K562 (cell line): ENCODE measurements around the gene GRHPR. TPM values are rescaled to one million over a fixed set of nuclear protein-coding genes. Genes with fewer than 3 reads are reported as not detected.

ENCODE experiments used
- ATAC-seq: fragments of 200-7000 bp; cut with Tn5 transposase; 3 replicates; pipeline ENCODE4 v1.9.1; 2020; ENCODE audit warnings: moderate library complexity
- BruUV-seq: library from RNA; stranded (reverse); fragments of 400-500 nt; replicated peaks from 2 replicates; lab custom pipeline; 2021; lab: Mats Ljungman, UMichigan
- CTCF ChIA-PET: fragments of 300-600 bp; formaldehyde crosslinking; extraction: SDS; loops from one replicate; lab custom pipeline; 2021; ENCODE audit warnings: low intra/inter-chr PET ratio; lab: Yijun Ruan, JAX
- POLR2A ChIA-PET: fragments of 300-600, 350-650 bp; sonication (Branson Sonifier 250); formaldehyde crosslinking; extraction: SDS; loops from one replicate; lab custom pipeline; 2021; ENCODE audit warnings: antibody characterized with exemption, inconsistent platforms; lab: Yijun Ruan, JAX
- DNase-seq, 4 experiments: peaks; one replicate each; pipeline versions ENCODE4 v3.0.0 to v3.0.0-alpha.2; 2011 to 2018; ENCODE audit warnings: low spot score in 3 of 4, mixed read lengths in 3 of 4; ENCODE audit errors: extremely low read depth in 1 of 4
- FAIRE-seq: peaks from 2 replicates; lab custom pipeline; 2011; peaks lifted over from hg19 to GRCh38; lab: Jason Lieb, UNC
- H2AFZ ChIP-seq: 2 replicates; pipeline ENCODE4 v1.6.0; 2011; ENCODE audit warnings: low read depth, low read length, control low read depth, inconsistent platforms
- H3K27ac ChIP-seq: fragments of 200-600 bp; 3 replicates; pipeline ENCODE4 v1.8.0; 2011; ENCODE audit warnings: low read depth, mild to moderate bottlenecking, control low read depth, inconsistent platforms, low read length, moderate library complexity, mixed read lengths; ENCODE audit errors: extremely low read depth
- H3K27me3 ChIP-seq, 2 experiments: fragments of 300-600 bp in 1 of 2; 2 replicates in 1 of 2; 3 replicates in 1 of 2; pipeline versions ENCODE4 v1.6.0 to v1.8.0; 2011; ENCODE audit warnings: inconsistent platforms in 2 of 2, low read length in 2 of 2, mild to moderate bottlenecking in 1 of 2, mixed read lengths in 1 of 2, moderate library complexity in 1 of 2; ENCODE audit not compliant: control insufficient read depth in 2 of 2, insufficient read depth in 2 of 2
- H3K36me3 ChIP-seq: fragments of 300-600 bp; 3 replicates; pipeline ENCODE4 v1.8.0; 2011; ENCODE audit warnings: mild to moderate bottlenecking, low read length, inconsistent platforms; ENCODE audit not compliant: control insufficient read depth, insufficient read depth
- H3K4me1 ChIP-seq, 2 experiments: fragments of 200-600 bp in 1 of 2; replicated peaks in 1 of 2; 2 replicates in 1 of 2; 3 replicates in 1 of 2; pipeline versions ENCODE4 v1.5.1 to v1.8.0; 2011; ENCODE audit warnings: inconsistent platforms in 2 of 2, low read length in 2 of 2, mild to moderate bottlenecking in 1 of 2, mixed read lengths in 1 of 2, moderate library complexity in 1 of 2; ENCODE audit not compliant: control insufficient read depth in 2 of 2, insufficient read depth in 2 of 2
- H3K4me2 ChIP-seq: 2 replicates; pipeline ENCODE4 v1.6.1; 2011; ENCODE audit warnings: low read length, control low read depth, inconsistent platforms, mixed read lengths; ENCODE audit not compliant: insufficient read depth
- H3K4me3 ChIP-seq: fragments of 200-600 bp; sonication (generic), shearing (Covaris generic); 2 replicates; pipeline ENCODE4 v1.5.1; 2016; ENCODE audit warnings: control low read depth, inconsistent platforms
- H3K79me2 ChIP-seq: fragments of 200-600 bp; 3 replicates; pipeline ENCODE4 v1.8.0; 2011; ENCODE audit warnings: low read length, inconsistent platforms; ENCODE audit not compliant: control insufficient read depth, insufficient read depth
- H3K9ac ChIP-seq, 2 experiments: 2 replicates each; pipeline versions ENCODE4 v1.6.0 to v1.6.1; 2011; ENCODE audit warnings: low read depth in 2 of 2, low read length in 2 of 2, control low read depth in 1 of 2, inconsistent platforms in 1 of 2, mild to moderate bottlenecking in 1 of 2, mixed read lengths in 1 of 2; ENCODE audit not compliant: insufficient read depth in 1 of 2
- H3K9me1 ChIP-seq: one replicate; pipeline ENCODE4 v1.6.0; 2011; ENCODE audit warnings: inconsistent platforms, mild to moderate bottlenecking, low read length, moderate library complexity; ENCODE audit not compliant: control insufficient read depth, insufficient read depth
- H3K9me3 ChIP-seq: replicated peaks from 2 replicates; pipeline ENCODE4 v1.5.1; 2011; ENCODE audit warnings: low read depth, low read length, inconsistent platforms; ENCODE audit not compliant: control insufficient read depth, insufficient read depth
- H4K20me1 ChIP-seq: replicated peaks from 2 replicates; pipeline ENCODE4 v1.6.1; 2011; ENCODE audit warnings: low read length, inconsistent platforms, mixed read lengths; ENCODE audit not compliant: control insufficient read depth, insufficient read depth
- ATF3 ChIP-seq, 2 experiments: fragments of 450-650 bp in 1 of 2; sonication (generic) in 1 of 2; formaldehyde crosslinking in 1 of 2; IDR thresholded peaks in 1 of 2; conservative IDR thresholded peaks in 1 of 2; 2 replicates each; pipeline versions ENCODE4 v1.6.1 to v1.8.1; 2016 to 2023; ENCODE audit warnings: mild to moderate bottlenecking in 2 of 2, moderate library complexity in 2 of 2, inconsistent platforms in 1 of 2, missing genetic modification reagents in 1 of 2
- CBFA2T3 ChIP-seq: fragments of 450-650 bp; IDR thresholded peaks from 2 replicates; pipeline ENCODE4 v1.6.1; 2017
- CTBP1 ChIP-seq: fragments of 450-650 bp; IDR thresholded peaks from 2 replicates; pipeline ENCODE4 v1.6.1; 2016; ENCODE audit warnings: borderline replicate concordance
- CXXC5 ChIP-seq: fragments of 250-450 bp; sonication (Bioruptor Pico); IDR thresholded peaks from 2 replicates; pipeline ENCODE4 v1.8.0; 2022; ENCODE audit warnings: inconsistent platforms, mild to moderate bottlenecking, moderate library complexity
- ILK ChIP-seq: fragments of 450-650 bp; IDR thresholded peaks from 2 replicates; pipeline ENCODE4 v1.6.1; 2016; ENCODE audit warnings: missing genetic modification characterization, low read depth, mild to moderate bottlenecking, missing compliant biosample characterization, moderate library complexity, borderline replicate concordance
- NR4A1 ChIP-seq, 2 experiments: fragments of 250-450 bp in 1 of 2; fragments of 450-650 bp in 1 of 2; sonication (Bioruptor Pico) in 1 of 2; IDR thresholded peaks; 2 replicates each; pipeline versions ENCODE4 v1.4.0 to v1.6.1; 2016 to 2020; ENCODE audit warnings: mild to moderate bottlenecking in 2 of 2, missing compliant biosample characterization in 1 of 2, missing genetic modification characterization in 1 of 2, moderate library complexity in 1 of 2
- RB1 ChIP-seq: fragments of 450-650 bp; IDR thresholded peaks from 2 replicates; pipeline ENCODE4 v1.6.1; 2017; ENCODE audit warnings: low read depth, mild to moderate bottlenecking
- ZKSCAN3 ChIP-seq: fragments of 250-450 bp; sonication (Bioruptor Pico); IDR thresholded peaks from 2 replicates; pipeline ENCODE4 v1.4.0; 2020
- ZNF431 ChIP-seq: sonication (generic); formaldehyde crosslinking; IDR thresholded peaks from 2 replicates; pipeline ENCODE4 v1.8.0; 2022; ENCODE audit warnings: mild to moderate bottlenecking, missing genetic modification reagents
- WGBS: fragments of 100-300 bp; shearing (Covaris generic); methylation state at CpG from one replicate; pipeline ENCODE4 v1.1.6; 2016; ENCODE audit warnings: low coverage, mixed read lengths; ENCODE audit not compliant: insufficient coverage; ENCODE audit errors: missing lambda C conversion rate; 5-methylcytosine and 5-hydroxymethylcytosine counted together
- in situ Hi-C: fragments of 300-500 bp; cut with MboI; formaldehyde crosslinking; loops from 4 replicates; pipeline ENCODE4 v1.15.0; 2018; ENCODE audit warnings: inconsistent platforms, mixed read lengths
- intact Hi-C: fragments of 100-400 bp; cut with micrococcal nuclease; formaldehyde crosslinking; loops from 2 replicates; pipeline ENCODE4 v1.14.2; 2022
- polyA plus RNA-seq, 8 experiments: library from polyadenylated mRNA; depleted of rRNA in 4 of 8; stranded (reverse) in 5 of 8; unstranded in 3 of 8; fragments of >200 nt; fragmentation: Nextera tagmentation in 2 of 8; fragmentation: Illumina TruSeq in 1 of 8; extraction: Ambion mirVana in 2 of 8; extraction: Trizol in 1 of 8; gene quantifications; 2 replicates each; pipeline versions ENCODE4 v1.2.1 to v1.2.3, GENCODE V29; 2011 to 2014; ENCODE audit warnings: inconsistent platforms in 1 of 8, missing spikeins in 1 of 8
- total RNA-seq, 7 experiments: library from RNA; depleted of rRNA in 6 of 7; stranded (reverse); fragments of >200 nt in 6 of 7; fragmentation: Illumina TruSeq in 2 of 7; extraction: Trizol in 2 of 7; gene quantifications; 2 replicates each; pipeline versions ENCODE4 v1.2.1 to v1.2.3, GENCODE V29; 2011 to 2021; ENCODE audit warnings: low replicate concordance in 1 of 7

GRHPR gene
- total and polyA plus RNA-seq, 9 of the 15 experiments (the other 6 are each of a cell fraction or from before 2014, with no cell fraction given): 38.9 to 144 (median 120) TPM

GRCh38 chr9:37380570-37380969 is 41.9 kb upstream of the GRHPR start:
- Histone ChIP-seq H3K9me3 (peaks cover 8% of the 10 kb centered on the region), H3K27ac (no peak overlapping the region), H3K36me3 (no peaks in the 10 kb centered on the region), H3K9ac (no peak overlapping the region), H3K4me2 (no peak overlapping the region), H3K4me1 (peaks cover 11 to 12% of the 10 kb centered on the region in 2 experiments; a peak in 4 of 5 replicates), H3K9me1 (peaks cover 3% of the 10 kb centered on the region), H3K4me3 (no peak overlapping the region), H3K27me3 (peaks cover 6 to 23% of the 10 kb centered on the region in 2 experiments; a peak in 3 of 5 replicates), H4K20me1 (no peaks in the 10 kb centered on the region), H3K79me2 (no peaks in the 10 kb centered on the region), H2AFZ (no peak overlapping the region)
- ChIA-PET POLR2A (interaction anchor here (1.0 to 2.1 kb wide), 3 partner anchors 12 to 27 kb away, joined by 3 to 5 read pairs (median 4); no protein-coding TSS in a partner anchor), CTCF (no interaction called here)
- ATAC-seq (no peak), FAIRE-seq (no peak), DNase-seq (no peak)
- no TSS peak for BruUV-seq
- in situ Hi-C loops (no loop called here), intact Hi-C loops (loop anchor here (10.0 kb wide), 1 partner anchor 186 kb away; no protein-coding TSS in a partner anchor)
- no peak for TF ChIP-seq ZKSCAN3 (CRISPR knock-in tag)
- TF ChIP-seq CTBP1: no peak
- no peak for TF ChIP-seq CXXC5 (CRISPR knock-in tag)
- TF ChIP-seq RB1: no peak
- no peak for TF ChIP-seq NR4A1 (CRISPR knock-in tag; IDR thresholded peaks at IDR 0.05)
- no peak for TF ChIP-seq NR4A1 (tag; IDR thresholded peaks at IDR 0.05)
- no peak for TF ChIP-seq CBFA2T3
- TF ChIP-seq ATF3 (IDR thresholded peaks at IDR 0.05): peak; percentile 20; the same call in 1 of the 2 replicates
- no peak for TF ChIP-seq ATF3 (CRISPR knock-in tag; conservative IDR thresholded peaks at IDR 0.05)
- TF ChIP-seq ILK (tag): no peak
- TF ChIP-seq ZNF431: no peak
- WGBS: 29% methylated on average over 9 of the region's 9 CpGs
